GM12878 (cell line): Measurements from ENCODE around the gene AKT3.

Experiments
- EZH2 ChIP-seq: IDR thresholded peaks from 2 replicates; pipeline ENCODE4 v1.6.1; 2012; ENCODE audit warnings: low read depth, mild to moderate bottlenecking, control low read depth, inconsistent platforms, low read length, borderline replicate concordance; ENCODE audit not compliant: control insufficient read depth
- SUZ12 ChIP-seq: fragments of 200-600 bp; sonication (generic); IDR thresholded peaks from one replicate; pipeline ENCODE4 v1.6.1; 2018; ENCODE audit warnings: antibody characterized with exemption, mild to moderate bottlenecking; ENCODE audit not compliant: unreplicated experiment

GRCh38 chr1:243705585-243705984 lies 144.5 kb downstream of the AKT3 start:
- TF ChIP-seq SUZ12 (no peak), EZH2 (no peak)
